OCI-LY3 (cell line): Measurements from ENCODE around the gene KCNQ1.

Experiments
- EZH2phosphoT487 ChIP-seq: fragments of 200-600 bp; shearing (Covaris generic); IDR thresholded peaks from 2 replicates; pipeline ENCODE4 v1.6.1; 2018; ENCODE audit warnings: antibody characterized with exemption, mixed run types, low read depth
- TF ChIP-seq, protein P1 (sequence below): fragments of 200-600, 300-600 bp; sonication (generic); IDR thresholded peaks from 2 replicates; pipeline ENCODE4 v1.5.1; 2014; ENCODE audit warnings: antibody characterized with exemption, low read length, low read depth

DNA sequence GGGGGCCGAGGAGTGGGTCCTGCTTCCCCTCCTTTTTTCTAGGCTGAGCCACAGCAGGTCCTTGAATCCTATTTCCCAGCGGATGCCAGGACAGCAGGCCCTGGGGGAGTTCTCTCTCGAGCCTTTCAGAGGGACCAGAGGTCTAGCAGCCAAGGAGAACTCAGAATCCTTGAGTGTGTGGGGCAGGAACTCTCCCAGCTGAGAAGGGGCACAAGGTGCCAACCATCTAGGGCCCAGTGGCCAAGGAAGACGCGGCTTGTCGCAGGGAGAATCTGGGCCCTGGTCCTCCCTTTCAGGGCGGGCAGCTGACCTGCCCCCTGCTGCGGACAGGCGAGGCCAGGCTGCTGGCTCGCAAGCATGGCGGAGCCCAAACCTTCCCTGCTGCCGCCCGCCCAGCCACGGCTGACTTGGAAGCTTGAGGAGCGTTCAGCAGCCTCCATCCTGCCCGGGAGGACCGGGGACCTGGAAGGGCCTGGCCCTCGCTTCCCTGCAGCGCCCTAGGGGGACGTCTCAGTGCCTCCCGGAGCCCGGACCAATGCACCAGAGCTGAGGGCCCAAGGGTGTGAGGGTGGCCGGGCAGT lies 45.2 kb upstream of the KCNQ1 start:
- TF ChIP-seq, protein P1, sequence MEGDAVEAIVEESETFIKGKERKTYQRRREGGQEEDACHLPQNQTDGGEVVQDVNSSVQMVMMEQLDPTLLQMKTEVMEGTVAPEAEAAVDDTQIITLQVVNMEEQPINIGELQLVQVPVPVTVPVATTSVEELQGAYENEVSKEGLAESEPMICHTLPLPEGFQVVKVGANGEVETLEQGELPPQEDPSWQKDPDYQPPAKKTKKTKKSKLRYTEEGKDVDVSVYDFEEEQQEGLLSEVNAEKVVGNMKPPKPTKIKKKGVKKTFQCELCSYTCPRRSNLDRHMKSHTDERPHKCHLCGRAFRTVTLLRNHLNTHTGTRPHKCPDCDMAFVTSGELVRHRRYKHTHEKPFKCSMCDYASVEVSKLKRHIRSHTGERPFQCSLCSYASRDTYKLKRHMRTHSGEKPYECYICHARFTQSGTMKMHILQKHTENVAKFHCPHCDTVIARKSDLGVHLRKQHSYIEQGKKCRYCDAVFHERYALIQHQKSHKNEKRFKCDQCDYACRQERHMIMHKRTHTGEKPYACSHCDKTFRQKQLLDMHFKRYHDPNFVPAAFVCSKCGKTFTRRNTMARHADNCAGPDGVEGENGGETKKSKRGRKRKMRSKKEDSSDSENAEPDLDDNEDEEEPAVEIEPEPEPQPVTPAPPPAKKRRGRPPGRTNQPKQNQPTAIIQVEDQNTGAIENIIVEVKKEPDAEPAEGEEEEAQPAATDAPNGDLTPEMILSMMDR: no peak
- no peak for TF ChIP-seq EZH2phosphoT487
